OCI-LY3 (cell line): ENCODE data around the gene C11orf21.

Experiments used
- EZH2phosphoT487 ChIP-seq: fragments of 200-600 bp; shearing (Covaris generic); IDR thresholded peaks from 2 replicates; pipeline ENCODE4 v1.6.1; 2018; ENCODE audit warnings: antibody characterized with exemption, mixed run types, low read depth
- TF ChIP-seq, protein P1 (sequence below): fragments of 200-600, 300-600 bp; sonication (generic); IDR thresholded peaks from 2 replicates; pipeline ENCODE4 v1.5.1; 2014; ENCODE audit warnings: antibody characterized with exemption, low read length, low read depth

DNA sequence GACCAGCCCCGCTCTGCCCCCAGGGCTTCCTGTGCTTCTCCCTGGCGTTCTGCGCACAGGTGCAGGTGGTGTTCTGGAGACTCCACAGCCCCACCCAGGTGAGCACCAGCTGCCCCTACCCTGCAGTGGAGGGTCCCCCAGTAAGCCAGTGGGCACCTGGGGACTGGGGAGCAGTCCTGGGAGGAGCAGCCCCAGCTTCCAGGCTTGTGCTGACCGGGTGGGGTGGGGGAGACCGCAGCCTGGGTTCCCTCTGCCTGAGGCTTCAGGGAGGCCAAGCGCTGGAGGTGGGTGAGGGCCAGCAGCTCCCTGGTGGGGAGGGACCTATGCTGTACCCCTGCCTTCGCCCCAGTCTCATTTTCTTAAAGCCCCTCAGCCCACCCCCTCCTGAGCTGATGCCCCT is 7.0 kb upstream of the C11orf21 start:
- TF ChIP-seq, protein P1, sequence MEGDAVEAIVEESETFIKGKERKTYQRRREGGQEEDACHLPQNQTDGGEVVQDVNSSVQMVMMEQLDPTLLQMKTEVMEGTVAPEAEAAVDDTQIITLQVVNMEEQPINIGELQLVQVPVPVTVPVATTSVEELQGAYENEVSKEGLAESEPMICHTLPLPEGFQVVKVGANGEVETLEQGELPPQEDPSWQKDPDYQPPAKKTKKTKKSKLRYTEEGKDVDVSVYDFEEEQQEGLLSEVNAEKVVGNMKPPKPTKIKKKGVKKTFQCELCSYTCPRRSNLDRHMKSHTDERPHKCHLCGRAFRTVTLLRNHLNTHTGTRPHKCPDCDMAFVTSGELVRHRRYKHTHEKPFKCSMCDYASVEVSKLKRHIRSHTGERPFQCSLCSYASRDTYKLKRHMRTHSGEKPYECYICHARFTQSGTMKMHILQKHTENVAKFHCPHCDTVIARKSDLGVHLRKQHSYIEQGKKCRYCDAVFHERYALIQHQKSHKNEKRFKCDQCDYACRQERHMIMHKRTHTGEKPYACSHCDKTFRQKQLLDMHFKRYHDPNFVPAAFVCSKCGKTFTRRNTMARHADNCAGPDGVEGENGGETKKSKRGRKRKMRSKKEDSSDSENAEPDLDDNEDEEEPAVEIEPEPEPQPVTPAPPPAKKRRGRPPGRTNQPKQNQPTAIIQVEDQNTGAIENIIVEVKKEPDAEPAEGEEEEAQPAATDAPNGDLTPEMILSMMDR = no peak
- TF ChIP-seq EZH2phosphoT487 = no peak
